Measurements from ENCODE around the gene BAIAP3.

Gene BAIAP3

DNA sequence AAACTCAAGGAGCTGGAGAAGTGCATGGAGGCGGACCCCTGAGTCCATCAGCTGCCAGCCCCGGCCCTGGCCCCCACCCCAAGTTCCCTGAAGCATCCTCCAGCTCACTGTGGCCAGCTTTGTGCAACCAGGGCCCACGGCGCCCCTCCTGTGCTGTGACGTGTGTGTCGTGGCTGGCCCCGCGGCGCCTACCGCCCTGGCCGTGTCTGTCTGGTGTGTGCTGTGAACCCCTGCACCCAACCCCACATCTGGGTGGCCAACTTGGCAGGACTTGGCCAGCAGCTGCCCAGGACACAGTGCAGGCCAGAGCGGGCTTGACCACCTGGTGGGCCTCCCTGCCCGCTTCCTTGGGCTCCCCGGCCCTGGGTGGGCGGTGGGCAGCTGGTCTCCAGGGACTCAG, 15.0 kb downstream of the BAIAP3 start:
- no peak for DNase-seq (ENCODE audit: low read depth in 2 of 2)

DNA sequence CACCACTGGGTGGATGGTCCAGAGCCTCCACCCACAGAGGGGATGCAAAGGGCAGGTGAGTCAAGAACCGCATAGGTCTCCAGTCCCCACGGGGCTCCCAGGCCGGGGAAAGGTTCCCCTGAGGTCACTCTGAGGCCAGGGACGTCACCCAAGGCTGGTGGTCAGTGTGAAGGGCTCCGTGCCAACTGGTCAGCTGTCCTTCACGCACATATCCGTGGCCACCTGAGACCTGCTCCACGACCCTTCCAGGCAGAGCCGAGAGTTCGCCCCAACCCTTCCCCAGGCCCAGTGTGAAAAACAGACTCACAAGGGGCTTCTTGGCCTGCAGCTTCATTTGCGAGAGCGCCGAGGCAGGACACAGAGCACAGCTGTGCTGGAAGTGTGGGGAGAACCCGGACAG, 15.5 kb downstream of the BAIAP3 start:
- no peak for DNase-seq (ENCODE audit: low read depth in 2 of 2)

DNA sequence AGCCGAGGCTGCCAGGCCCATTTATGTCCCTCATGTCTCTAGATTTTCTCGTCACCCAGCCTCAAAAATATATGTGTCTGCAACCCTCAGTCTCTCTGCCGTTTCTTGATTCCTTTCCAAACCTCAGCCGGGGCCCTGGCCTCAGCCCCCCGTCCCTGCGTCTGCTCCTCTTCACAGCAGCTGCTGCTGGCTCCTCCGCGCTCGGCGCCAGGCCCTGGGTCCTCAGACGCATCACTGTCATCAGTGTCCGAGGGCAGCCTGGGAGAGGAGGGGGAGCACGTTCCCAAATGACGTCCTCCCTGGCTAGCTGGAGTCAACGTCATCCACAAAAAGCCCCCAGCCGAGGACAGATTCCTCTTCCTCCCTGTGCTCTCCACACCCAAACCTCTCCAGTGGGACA, 15.9 kb downstream of the BAIAP3 start:
- no peak for DNase-seq (ENCODE audit: low read depth in 2 of 2)

DNA sequence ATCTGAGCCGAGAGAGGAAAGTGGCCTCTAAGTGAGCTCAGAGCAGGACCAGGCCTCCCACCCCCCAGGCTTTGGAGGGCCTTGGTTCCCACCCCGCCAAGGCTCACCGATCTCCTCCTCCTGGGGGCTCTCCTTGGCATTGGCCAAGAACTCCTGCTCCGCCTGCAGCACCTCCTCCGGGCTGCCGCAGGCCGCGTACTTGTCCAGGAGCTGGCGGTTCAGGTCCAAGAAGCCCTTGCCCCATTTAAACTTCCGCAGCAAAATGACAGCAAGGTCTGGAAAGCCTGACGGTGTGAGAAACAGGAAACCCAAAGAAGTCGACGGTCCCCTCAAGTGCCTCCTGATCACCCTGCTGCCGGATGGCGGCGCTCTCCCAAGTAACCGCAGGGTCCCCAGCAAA, 16.5 kb downstream of the BAIAP3 start:
- DNase-seq (ENCODE audit: low read depth in 2 of 2): no peak

DNA sequence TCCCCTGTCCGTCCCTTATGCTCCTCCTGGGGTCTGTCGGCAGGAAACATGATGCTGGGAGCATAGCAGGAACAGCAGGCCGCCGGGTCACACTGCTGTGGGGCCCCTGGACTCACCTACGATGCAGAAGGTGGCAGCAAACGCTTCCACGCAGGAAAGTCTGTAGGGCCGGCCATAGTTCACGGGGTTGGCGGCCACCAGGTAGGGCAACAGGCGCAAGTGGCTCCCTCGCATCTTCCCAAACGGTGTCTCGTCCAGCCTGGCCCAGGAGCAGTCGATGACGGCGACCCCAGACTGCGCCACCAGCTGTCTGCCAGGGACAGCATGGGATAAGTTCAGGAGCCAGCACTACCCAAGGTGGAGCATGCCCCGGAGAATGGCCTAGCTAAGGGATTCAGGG, 17.2 kb downstream of the BAIAP3 start:
- no peak for DNase-seq (ENCODE audit: low read depth in 2 of 2)

DNA sequence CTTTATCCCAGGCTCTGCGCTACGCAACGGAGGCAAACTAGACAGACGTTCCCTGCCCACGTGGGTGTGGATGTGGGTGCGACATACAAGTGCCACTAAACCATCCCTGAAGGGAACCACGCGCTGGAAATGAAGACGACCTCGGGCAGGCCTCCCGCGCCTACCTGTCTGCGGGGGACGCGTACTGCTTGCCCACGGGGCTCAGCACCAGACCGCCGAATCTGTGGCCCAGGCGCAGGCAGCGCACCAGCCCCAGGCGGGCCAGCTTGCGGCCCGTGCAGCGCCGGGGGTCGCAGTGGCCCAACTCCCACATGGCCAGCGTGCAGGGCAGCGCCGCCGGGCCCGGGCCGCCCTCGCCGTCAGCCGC, 17.8 kb downstream of the BAIAP3 start:
- DNase-seq (ENCODE audit: low read depth in 2 of 2): no peak

DNA sequence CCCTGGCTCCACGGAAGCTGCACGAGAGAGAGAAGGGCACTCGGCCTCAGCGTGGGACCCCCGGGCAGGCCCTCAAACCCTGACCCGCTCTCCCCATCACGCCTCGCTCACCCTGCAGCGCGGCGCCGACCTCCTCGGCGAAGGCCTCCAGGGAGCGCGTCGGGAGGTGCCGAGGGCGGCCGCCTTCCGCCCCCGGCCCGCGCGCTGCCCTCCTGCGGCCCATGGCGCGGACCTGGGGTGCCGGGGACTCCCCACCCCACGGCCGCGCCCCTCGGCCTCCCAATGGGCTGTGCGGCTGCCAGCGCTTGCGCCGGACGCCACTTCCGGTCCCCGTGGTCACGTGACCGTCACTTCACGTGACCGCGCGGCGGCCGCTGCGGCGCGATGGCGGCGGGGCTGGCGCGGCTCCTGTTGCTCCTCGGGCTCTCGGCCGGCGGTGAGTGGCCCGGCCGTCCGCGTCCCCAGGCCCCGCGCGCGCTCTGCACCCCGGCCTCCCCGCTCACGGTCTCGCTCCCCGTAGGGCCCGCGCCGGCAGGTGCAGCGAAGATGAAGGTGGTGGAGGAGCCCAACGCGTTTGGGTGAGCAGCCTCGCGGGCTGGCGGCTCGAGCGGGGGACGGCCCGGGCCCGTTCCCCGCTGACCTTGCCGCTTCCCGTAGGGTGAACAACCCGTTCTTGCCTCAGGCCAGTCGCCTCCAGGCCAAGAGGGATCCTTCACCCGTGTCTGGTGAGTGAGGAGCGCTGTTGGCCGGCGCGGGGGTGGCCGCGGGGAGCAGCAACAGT, 18.3 kb downstream of the BAIAP3 start, which contains the start of the genes GNPTG and TSR3:
Gene GNPTG, plus strand, starts transcription at position 350 of the 781 bp plus-strand sequence. Its CDS starts 35 bp downstream, at position 385.
Gene TSR3, minus strand, starts transcription at position 297 of the 781 bp plus-strand sequence. Its CDS starts 74 bp downstream, at position 223.
- peak; percentile 45 to 80 for DNase-seq (ENCODE audit: low read depth in 2 of 2)

DNA sequence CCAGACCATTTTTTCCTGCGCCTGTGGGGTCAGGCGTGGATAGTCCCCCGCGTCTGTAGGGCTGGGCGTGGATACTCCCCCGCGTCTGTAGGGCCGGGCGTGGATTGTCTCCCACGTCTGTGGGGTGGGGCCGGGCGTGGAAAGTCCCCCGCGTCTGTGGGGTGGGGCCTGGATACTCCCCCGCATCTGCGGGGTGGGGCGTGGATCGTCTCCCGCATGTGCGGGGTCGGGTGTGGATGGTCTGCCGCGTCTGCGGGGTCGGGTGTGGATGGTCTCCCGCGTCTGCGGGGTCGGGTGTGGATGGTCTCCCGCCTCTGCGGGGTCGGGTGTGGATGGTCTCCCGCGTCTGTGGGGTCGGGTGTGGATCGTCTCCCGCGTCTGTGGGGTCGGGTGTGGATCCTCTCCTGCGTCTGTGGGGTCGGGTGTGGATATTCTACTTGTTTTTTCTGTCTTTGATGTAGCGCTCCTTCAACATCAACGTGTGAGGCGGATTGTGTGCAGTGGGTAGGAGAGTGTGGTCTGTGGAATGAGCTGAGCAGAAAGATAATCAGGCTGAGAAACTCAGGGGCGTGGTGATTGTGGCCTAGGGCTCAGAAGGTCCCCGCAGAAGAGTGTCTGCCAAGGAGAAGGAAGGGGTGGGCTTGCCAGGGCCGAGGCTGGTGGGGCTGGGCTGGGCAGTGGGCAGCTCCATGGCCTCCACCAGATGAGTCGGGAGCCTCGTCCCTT, 21.5 kb downstream of the BAIAP3 start:
- no peak for DNase-seq (ENCODE audit: low read depth in 2 of 2)

DNA sequence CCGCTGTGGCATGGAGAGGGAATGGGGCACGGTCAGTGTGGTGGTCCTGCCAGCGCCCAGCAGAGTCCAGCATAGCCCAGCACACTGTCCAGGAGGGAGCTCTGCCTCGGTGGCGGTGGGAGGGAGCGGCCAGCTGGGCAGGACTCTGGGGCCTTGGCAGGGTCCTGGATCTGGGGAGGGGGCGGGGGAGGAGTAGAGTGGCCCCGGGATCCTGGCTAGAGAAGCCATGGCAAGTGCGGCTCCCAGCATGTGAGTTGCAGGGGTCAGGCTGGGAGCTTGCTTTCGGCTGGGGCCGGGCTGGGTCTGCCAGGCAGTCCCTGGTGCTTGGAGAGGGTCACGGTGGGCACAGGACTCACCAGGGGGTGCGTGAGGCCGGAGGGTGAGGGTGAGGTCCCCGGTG, 22.1 kb downstream of the BAIAP3 start:
- no peak for DNase-seq (ENCODE audit: low read depth in 2 of 2)

DNA sequence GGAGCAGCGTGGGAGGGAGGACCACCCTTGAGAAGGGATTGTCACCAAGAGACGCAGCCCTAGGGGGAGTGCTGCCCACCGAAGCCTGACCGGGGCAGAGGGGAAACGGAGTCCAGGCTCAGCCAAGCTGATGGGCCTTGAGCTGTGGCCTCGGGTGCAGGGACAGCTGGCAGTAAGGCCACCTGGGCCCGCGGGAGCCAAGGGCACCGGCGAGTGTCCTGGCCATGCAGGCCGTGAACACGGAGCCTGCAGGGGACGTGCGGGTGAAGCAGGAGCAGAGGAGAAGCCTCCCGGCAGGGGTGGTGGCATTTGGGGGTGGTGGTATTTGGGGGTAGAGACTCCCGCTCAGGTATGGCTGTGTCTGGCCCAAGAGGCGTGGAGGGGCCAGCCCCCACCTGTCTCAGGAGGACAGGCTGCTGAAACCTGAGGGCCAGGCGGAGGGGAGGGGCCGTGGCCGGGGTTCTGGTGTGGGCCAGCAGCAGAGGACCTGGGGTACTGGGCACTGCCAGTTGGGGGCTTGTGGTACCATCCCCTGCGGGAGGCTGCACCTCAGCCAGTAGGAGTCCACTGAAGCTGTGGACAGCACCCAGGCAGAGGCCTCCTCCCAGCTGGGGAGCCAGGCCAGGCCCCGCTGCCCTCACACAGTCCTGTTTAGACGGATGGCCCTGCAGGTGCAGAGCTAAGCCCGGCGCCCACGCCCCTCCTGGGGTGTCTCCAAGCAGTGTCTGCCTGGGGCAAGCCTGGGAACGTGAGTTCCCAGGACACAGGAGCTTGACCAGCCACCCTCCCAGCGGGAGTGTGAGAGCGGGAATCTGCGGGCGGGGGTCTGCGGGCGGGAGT, 22.8 kb downstream of the BAIAP3 start:
- no peak for DNase-seq (ENCODE audit: low read depth in 2 of 2)

DNA sequence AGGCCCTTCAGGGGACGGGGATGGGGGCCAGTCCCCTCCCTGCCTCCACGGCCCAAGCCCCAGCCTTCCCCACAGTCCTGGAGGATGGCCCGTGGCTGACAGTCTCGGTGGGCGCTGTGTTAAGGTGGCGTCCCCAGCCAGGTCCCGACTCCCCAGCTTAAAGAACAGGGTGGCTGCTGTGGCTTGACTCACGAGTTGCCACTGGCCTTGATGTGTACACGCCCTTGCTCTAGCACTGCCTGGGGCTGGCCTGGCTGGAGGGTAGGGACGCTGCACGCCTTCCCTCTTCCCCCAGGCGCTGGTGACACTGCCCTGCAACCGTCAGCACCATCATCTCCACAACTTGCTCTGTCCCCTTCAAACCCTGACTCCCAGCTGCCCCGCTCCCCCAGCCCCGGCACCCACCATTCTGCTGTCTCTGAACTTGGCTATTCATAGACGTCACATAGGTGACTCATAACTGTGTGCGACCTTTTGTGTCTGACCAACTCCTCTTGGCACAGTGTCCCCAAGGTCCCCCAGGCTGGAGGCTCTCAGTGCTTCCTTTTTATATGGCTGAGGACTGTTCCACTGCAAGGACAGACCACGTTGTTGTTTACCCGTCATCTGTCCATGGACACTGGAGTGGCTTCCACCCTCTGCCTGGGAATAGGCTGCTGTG, 24.6 kb downstream of the BAIAP3 start:
- no peak for DNase-seq (ENCODE audit: low read depth in 2 of 2)

DNA sequence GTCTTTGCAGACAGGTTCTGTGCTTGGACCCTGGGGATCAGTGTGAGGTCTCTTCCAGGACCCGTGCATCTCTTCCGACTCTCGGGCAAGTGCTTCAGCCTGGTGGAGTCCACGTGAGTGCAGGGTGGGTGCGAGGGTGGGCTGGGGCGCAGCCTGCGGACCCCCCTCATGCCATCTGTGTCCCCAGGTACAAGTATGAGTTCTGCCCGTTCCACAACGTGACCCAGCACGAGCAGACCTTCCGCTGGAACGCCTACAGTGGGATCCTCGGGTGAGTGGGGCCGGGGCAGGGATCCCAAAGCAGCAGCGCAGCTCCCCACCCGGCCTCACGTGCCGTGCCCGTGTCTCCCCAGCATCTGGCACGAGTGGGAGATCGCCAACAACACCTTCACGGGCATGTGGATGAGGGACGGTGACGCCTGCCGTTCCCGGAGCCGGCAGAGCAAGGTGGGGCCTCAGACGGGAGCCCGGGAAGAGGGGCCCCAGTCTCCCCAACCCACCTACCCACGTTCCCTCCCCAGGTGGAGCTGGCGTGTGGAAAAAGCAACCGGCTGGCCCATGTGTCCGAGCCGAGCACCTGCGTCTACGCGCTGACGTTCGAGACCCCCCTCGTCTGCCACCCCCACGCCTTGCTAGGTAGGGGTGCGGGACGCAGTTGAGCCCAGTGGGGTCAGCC, 28.4 kb downstream of the BAIAP3 start:
- no peak for DNase-seq (ENCODE audit: low read depth in 2 of 2)

DNA sequence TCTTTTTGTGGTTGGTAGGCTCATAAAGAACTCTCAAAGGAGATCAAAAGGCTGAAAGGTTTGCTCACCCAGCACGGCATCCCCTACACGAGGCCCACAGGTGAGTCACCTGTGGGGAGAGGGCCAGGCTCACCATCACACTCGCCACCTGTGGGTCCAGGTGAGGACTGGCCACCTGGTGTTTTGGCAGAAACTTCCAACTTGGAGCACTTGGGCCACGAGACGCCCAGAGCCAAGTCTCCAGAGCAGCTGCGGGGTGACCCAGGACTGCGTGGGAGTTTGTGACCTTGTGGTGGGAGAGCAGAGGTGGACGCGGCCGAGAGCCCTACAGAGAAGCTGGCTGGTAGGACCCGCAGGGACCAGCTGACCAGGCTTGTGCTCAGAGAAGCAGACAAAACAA, 29.4 kb downstream of the BAIAP3 start:
- DNase-seq (ENCODE audit: low read depth in 2 of 2): no peak

DNA sequence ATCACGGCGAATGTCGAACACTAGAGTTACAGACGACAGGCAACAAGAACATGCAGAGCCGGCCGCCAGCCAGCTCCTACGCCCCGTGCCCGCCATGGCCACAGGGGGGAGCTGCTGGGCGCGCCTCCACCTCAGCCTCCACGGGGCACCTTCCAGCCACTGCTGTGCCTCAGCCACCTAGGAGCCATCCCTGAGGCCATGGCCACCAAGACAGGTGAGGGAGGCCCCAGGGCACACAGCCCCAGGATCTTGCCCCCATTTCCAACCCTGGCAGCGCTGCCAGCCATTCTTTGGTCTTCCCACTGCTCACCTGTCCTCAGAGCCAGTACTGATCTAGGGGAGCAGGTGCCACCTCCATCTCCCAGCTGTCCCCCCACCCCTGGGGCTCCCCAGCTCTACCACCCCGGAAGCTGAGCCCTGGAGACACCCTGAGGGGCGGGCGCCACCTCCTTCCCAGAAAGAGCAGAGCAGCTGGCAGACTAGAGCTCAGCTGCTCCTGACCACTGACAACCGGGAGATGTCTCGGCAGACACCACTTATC, 30.1 kb downstream of the BAIAP3 start:
- DNase-seq (ENCODE audit: low read depth in 2 of 2): peak in 1 of 2 donors; percentile 55

DNA sequence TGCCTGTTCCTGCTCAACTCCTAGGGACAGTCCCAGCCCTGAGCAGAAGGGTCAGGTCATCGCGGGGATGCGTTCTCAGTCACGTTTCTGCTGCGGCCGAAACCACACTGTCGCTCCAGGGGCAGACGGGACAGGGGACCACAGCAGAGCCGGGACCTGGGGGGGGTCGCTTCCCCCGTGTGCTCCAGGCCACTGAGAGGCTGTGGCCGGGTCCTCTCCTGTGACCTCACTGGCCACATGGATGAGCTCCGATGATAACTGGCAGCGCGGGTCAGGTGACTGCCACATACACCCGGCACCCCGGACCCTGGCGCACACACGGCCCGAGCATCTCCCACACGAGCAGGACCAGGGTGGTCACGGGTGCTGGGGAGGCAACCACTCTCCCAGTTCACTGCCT, 31.1 kb downstream of the BAIAP3 start:
- DNase-seq (ENCODE audit: low read depth in 2 of 2): no peak

DNA sequence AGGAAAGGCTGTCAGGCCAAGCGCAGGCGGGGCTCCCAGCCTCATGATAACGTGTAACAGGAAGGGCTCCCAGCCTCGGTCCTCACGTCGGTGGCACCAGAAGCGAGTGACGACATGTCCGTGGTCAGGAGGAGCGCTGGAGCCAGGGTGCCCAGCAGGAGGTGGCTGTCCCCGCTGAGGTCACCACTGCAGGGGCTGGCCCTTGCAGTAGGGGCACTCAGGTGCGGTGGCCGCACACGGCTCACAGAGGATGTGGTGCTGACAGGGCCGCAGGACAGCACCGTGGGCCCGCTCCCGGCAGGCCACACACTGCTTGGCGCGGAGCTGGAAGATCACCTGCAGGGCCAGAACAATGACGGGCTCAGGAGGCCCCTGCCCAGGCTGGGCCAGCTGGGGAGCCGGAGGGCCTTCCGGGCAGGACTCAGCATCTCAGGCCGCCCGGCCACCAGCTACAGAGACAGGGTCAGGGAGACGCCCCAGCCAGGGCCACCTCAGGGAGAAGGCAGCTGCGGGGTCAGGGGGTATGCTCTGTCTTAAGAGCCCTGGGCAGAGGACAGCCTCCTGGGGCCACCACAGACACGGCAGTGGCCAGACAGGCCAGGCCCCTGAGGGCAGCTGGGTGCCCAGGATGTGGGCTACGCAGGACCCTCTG, 32.7 kb downstream of the BAIAP3 start:
- no peak for DNase-seq (ENCODE audit: low read depth in 2 of 2)

DNA sequence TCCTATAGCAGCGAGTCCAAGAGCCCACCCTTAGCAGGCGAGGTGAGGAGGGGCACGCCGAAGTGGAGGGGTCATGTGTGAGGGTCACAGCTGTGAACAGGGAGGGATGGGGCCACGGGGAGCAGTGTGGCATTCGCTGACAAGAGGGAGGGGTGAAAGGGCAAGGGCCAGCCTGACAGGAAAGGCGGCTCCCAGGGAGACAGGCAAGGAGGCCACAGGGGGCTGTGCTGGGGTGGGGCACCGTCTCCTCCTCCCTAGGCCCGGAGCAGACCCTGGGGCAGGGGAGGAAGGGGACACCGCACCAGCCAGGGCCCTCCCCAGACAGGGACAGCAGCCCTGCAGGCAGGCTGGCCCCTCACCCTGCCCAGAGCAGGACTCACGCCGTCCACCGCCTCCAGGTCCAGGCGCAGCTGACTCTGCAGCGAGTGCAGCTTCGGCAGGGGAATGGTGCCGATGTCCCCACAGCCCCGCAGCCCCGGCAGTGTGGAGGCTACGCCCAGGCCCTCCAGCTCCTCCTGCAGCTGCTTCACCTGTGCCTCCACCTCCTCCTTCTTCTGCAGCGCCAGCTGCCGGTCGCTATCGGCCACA, 33.4 kb downstream of the BAIAP3 start:
- DNase-seq (ENCODE audit: low read depth in 2 of 2): no peak

DNA sequence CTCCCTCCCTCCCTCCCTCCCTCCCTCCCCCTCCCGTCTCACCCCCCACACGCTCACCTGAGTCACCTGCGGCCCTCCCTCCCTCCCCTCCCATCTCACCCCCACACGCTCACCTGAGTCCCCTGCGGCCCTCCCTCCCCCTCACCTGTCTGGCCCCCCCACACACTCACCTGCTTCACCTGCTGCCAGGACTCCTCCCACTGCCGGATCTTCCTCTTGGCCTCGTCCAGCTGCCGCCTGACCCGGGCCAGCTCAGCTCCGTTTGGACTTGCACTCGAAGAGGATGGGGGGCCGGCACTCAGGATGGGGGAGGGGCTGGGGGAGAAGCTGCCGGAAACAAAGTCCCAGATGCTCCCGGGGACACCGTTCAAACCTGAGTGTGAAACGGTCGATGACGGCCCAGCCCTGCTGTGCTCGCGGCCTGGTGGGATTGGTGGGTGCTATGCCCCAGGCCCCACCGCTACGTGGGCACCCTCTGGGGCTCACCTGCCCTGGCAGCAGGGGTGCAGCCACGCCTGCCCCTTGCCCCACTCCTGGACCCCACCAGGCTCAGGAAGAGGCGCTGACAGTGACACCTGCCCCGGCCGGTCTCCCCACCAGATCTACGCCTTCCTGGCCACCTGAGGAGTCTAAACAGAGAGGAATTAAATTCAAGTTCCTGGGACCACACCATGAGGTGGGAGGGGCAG, 34.2 kb downstream of the BAIAP3 start:
- DNase-seq (ENCODE audit: low read depth in 2 of 2): no peak
